Measurements from ENCODE around the gene FLNA.

Gene FLNA

GRCh38 chrX:154365997-154366665 is 8.3 kb downstream of the FLNA start:
- no peak overlapping the region for H3K4me3 ChIP-seq (ENCODE audit: low read depth, low read length)
- TF ChIP-seq, protein P1, sequence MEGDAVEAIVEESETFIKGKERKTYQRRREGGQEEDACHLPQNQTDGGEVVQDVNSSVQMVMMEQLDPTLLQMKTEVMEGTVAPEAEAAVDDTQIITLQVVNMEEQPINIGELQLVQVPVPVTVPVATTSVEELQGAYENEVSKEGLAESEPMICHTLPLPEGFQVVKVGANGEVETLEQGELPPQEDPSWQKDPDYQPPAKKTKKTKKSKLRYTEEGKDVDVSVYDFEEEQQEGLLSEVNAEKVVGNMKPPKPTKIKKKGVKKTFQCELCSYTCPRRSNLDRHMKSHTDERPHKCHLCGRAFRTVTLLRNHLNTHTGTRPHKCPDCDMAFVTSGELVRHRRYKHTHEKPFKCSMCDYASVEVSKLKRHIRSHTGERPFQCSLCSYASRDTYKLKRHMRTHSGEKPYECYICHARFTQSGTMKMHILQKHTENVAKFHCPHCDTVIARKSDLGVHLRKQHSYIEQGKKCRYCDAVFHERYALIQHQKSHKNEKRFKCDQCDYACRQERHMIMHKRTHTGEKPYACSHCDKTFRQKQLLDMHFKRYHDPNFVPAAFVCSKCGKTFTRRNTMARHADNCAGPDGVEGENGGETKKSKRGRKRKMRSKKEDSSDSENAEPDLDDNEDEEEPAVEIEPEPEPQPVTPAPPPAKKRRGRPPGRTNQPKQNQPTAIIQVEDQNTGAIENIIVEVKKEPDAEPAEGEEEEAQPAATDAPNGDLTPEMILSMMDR (IDR thresholded peaks at IDR 0.05; ENCODE audit: borderline replicate concordance, insufficient read depth, low read depth, low read length) = no peak

DNA sequence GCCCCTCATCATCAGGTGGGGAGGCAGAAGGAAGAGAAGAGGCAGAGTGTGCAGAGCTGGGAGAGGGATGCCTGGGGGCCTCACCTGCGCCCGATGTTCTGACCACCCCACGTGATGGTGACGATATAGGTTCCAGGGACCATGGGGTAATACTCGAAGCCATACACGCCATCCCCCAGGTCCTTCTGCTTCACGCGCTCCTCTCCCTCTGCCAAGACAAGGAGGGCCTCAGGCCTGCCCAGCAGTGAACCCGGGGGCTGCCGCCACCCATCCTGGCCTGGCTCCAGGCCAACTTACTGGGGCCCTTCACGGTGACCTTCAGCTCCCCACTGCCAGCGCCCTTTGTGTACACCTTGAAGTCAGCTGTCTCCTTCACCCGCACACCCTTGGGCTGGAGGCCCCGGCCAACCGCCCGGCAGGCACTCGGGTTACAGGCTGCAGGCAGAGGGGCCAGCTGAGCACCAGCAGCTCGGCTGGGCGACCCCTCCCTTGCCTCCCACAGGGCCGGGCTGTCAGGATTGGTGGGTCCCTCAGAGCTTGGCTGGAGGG is 9.3 kb downstream of the FLNA start:
- H3K4me3 ChIP-seq (ENCODE audit: low read depth, low read length) = no peak overlapping the region
- TF ChIP-seq, protein P1 (IDR thresholded peaks at IDR 0.05; ENCODE audit: borderline replicate concordance, insufficient read depth, low read depth, low read length) = no peak

DNA sequence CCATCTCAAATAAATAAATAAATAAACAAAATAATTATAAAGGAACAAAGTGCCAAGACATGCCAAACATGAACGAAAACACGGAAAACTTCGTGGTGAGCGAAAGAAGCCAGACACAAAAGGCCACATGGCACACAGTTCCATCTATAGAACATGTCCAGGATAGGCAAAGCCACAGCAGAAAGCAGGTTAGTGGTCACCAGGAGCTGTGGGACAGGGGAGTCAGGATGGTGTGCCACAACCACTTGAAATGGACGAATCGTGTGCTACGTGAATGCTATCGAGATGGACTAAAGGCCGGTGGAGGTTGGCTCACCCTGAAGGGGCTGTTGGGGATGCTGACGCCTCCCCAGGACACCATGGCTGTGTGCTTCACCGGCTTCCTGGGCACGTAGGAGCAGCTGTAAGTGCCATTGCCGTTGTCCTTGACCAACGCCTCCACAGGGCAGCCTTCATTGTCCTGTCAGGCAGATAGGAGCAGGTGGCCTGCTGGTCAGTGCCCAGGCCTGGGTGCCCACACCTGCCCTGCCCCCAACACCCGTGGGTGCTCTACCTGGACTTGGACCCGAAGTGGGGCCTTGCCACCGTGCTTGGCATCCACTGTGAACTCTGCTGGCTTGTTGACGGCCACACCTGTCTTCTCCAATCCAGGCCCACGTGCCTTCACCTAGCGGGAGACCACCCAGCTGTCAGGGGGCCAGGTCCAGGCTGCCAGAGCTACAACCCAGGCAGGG is 10.6 kb downstream of the FLNA start:
- no peak overlapping the region for H3K4me3 ChIP-seq (ENCODE audit: low read depth, low read length)
- TF ChIP-seq, protein P1 (IDR thresholded peaks at IDR 0.05; ENCODE audit: borderline replicate concordance, insufficient read depth, low read depth, low read length) = no peak

- TF ChIP-seq, protein P1 (IDR thresholded peaks at IDR 0.05; ENCODE audit: borderline replicate concordance, insufficient read depth, low read depth, low read length) = no peak
- H3K4me3 ChIP-seq (ENCODE audit: low read depth, low read length) = no peak overlapping the region
Measured at GRCh38 chrX:154362085-154362742, 12.2 kb downstream of the FLNA start.

DNA sequence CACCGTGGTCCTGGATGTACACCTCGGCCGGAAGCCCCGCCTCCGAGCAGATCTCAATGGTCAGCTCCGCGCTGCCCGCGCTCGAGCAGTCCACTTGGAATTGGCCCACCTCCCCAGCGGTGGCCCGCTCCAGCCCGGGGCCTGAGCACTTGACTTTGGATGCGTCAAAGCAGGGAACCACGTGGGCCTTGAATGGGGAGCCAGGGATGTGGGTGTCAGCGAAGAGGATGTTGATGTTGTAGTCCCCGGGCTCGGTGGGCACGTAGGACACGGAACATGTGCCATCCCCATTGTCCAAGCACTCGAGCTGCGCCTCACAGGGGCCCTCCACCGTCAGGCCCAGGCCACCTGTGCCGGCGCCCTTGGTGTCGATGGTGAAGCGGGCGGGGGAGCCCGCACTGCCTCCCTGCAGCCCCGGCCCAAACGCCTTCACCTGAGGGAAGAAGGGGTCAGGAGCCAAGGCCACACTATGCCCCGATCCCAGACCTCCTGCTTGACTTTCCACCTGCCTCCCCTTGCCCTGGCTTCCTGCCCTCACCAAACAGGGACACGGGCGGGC is 14.2 kb downstream of the FLNA start:
- TF ChIP-seq, protein P1 (IDR thresholded peaks at IDR 0.05; ENCODE audit: borderline replicate concordance, insufficient read depth, low read depth, low read length) = no peak
- no peak overlapping the region for H3K4me3 ChIP-seq (ENCODE audit: low read depth, low read length)

DNA sequence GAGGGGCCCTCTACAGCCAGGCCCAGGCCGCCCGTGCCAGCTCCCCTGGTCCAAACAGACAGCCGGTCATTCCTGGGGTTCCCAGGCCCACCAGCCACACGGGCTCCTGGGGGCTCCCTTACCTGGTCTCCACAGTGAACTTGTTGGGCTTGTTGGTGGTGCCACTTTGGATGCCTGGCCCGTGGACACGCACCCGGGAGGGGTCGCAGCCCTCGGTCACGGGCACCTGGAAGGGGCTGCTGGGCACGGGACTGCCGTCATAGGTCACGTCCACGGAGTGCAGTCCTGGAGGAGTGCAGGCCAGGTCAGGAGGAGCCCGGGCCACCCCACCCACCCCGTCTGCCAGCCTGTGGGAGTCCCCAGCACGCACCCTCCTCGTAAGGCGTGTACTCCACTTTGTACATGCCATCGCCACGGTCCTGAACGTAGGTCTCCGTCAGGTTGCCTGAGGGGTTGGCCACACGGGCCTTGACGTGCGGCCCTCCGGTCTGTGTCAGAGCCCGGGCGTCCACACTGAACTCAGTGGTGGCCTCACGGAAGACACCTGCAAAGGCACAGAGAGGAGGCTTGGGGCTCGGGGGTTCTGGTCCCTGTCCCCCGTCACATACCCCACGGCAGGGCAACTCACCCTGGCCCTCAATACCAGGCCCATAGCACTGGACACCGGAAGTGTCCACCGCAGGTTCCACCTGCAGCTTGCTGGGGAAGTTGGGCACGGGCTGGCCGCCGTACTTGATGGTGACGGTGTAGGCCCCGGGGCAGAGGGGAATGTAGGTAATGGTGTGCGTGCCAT is 14.9 kb downstream of the FLNA start:
- no peak overlapping the region for H3K4me3 ChIP-seq (ENCODE audit: low read depth, low read length)
- TF ChIP-seq, protein P1 (IDR thresholded peaks at IDR 0.05; ENCODE audit: borderline replicate concordance, insufficient read depth, low read depth, low read length) = no peak

Measured in GM12875 (cell line).